Stimulated activated CD4-positive, alpha-beta T cell treated with anti-CD3 and anti-CD28 coated beads, Interleukin-2, amount 100 ng/mL, for 24 hours (primary cell): Measurements from ENCODE around the gene SHB.
A peak's percentile ranks its signal among the peaks of the same experiment; 100 is the strongest.
"Not testable (repeated sequence)": the region's sequence is repeated elsewhere in the genome, so short reads cannot be mapped to it uniquely, and the experiment has no call there.

ENCODE experiments used
- DNase-seq, 2 donors: peaks; one replicate each; pipeline ENCODE4 v3.0.0-alpha.2; 2020

Gene SHB

GRCh38 chr9:37966412-37967013 lies 102.5 kb downstream of the SHB start:
- DNase-seq: no peak

- not testable (repeated sequence) for DNase-seq
Measured at GRCh38 chr9:37965676-37966345, 103.2 kb downstream of the SHB start.

GRCh38 chr9:37965116-37965515 lies 103.9 kb downstream of the SHB start:
- no peak for DNase-seq

GRCh38 chr9:37964740-37965081 lies 104.3 kb downstream of the SHB start:
- no peak for DNase-seq

GRCh38 chr9:37963936-37964739 lies 104.9 kb downstream of the SHB start:
- DNase-seq: no peak

- no peak for DNase-seq
Measured at GRCh38 chr9:37961351-37961750, 107.7 kb downstream of the SHB start.

GRCh38 chr9:37960631-37961030 lies 108.4 kb downstream of the SHB start:
- DNase-seq: no peak

GRCh38 chr9:37959976-37960375 lies 109.1 kb downstream of the SHB start:
- DNase-seq: no peak

GRCh38 chr9:37958154-37958553 lies 110.9 kb downstream of the SHB start:
- no peak for DNase-seq

- DNase-seq: no peak
Measured at GRCh38 chr9:37957664-37957953, 111.4 kb downstream of the SHB start.

- DNase-seq: no peak
Measured at GRCh38 chr9:37956904-37957663, 111.9 kb downstream of the SHB start.

- DNase-seq: no peak
Measured at GRCh38 chr9:37956423-37956820, 112.6 kb downstream of the SHB start.

- no peak for DNase-seq
Measured at GRCh38 chr9:37955781-37956422, 113.1 kb downstream of the SHB start.

- DNase-seq: no peak
Measured at GRCh38 chr9:37954581-37954981, 114.4 kb downstream of the SHB start.

- peak; percentile 33 to 44 for DNase-seq
Measured at GRCh38 chr9:37953775-37954437, 115.1 kb downstream of the SHB start.

- DNase-seq: no peak
Measured at GRCh38 chr9:37953206-37953774, 115.7 kb downstream of the SHB start.

GRCh38 chr9:37952731-37953130 lies 116.3 kb downstream of the SHB start:
- no peak for DNase-seq

GRCh38 chr9:37951671-37952449 lies 117.2 kb downstream of the SHB start:
- no peak for DNase-seq

- no peak for DNase-seq
Measured at GRCh38 chr9:37950561-37950960, 118.5 kb downstream of the SHB start.

GRCh38 chr9:37949576-37949975 lies 119.5 kb downstream of the SHB start:
- DNase-seq: no peak

GRCh38 chr9:37948417-37948980 lies 120.5 kb downstream of the SHB start:
- no peak for DNase-seq
